ENCODE measurements around the gene FLT3.
"Not testable (repeated sequence)": the region's sequence is repeated elsewhere in the genome, so short reads cannot be mapped to it uniquely, and the experiment has no call there.

GRCh38 chr13:27964206-27964605 lies 136.2 kb downstream of the FLT3 start:
- TF ChIP-seq, protein P1, sequence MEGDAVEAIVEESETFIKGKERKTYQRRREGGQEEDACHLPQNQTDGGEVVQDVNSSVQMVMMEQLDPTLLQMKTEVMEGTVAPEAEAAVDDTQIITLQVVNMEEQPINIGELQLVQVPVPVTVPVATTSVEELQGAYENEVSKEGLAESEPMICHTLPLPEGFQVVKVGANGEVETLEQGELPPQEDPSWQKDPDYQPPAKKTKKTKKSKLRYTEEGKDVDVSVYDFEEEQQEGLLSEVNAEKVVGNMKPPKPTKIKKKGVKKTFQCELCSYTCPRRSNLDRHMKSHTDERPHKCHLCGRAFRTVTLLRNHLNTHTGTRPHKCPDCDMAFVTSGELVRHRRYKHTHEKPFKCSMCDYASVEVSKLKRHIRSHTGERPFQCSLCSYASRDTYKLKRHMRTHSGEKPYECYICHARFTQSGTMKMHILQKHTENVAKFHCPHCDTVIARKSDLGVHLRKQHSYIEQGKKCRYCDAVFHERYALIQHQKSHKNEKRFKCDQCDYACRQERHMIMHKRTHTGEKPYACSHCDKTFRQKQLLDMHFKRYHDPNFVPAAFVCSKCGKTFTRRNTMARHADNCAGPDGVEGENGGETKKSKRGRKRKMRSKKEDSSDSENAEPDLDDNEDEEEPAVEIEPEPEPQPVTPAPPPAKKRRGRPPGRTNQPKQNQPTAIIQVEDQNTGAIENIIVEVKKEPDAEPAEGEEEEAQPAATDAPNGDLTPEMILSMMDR (IDR thresholded peaks at IDR 0.05): not testable (repeated sequence)
- not testable (repeated sequence) for TF ChIP-seq POLR2AphosphoS5, EP300 (IDR thresholded peaks at IDR 0.05)
